SK-N-SH treated with all-trans-retinoic acid at 6 μM for 48 hours (cell line): ENCODE data around the gene CLEC3B.
A peak's percentile ranks its signal among the peaks of the same experiment; 100 is the strongest.

Experiments
- ATAC-seq: fragments of 200-7000 bp; cut with Tn5 transposase; 3 replicates; pipeline ENCODE4 v1.9.1; 2020; ENCODE audit warnings: mild to moderate bottlenecking, moderate library complexity
- ARNTL ChIP-seq: fragments of 450-650 bp; formaldehyde crosslinking; IDR thresholded peaks from 2 replicates; pipeline ENCODE4 v1.5.0; 2020; ENCODE audit warnings: low read depth, mild to moderate bottlenecking, moderate library complexity, borderline replicate concordance
- BACH2 ChIP-seq: fragments of 250-450 bp; sonication (Bioruptor Pico); IDR thresholded peaks from 2 replicates; pipeline ENCODE4 v1.9.0; 2021; ENCODE audit warnings: mild to moderate bottlenecking, borderline replicate concordance
- CREB5 ChIP-seq: fragments of 250-450 bp; sonication (Bioruptor Pico); IDR thresholded peaks from 2 replicates; pipeline ENCODE4 v1.5.1; 2020; ENCODE audit warnings: low read depth, mild to moderate bottlenecking, moderate library complexity
- CSDC2 ChIP-seq: fragments of 250-450 bp; sonication (Bioruptor Pico); IDR thresholded peaks from 2 replicates; pipeline ENCODE4 v1.5.0; 2020; ENCODE audit warnings: mild to moderate bottlenecking, moderate library complexity
- ESRRG ChIP-seq: fragments of 250-450 bp; sonication (Bioruptor Pico); IDR thresholded peaks from 2 replicates; pipeline ENCODE4 v1.6.1; 2021; ENCODE audit warnings: mild to moderate bottlenecking
- GLIS3 ChIP-seq: fragments of 250-450 bp; sonication (Bioruptor Pico); IDR thresholded peaks from 2 replicates; pipeline ENCODE4 v1.5.0; 2020; ENCODE audit warnings: mild to moderate bottlenecking, moderate library complexity
- ISL1 ChIP-seq: fragments of 250-450 bp; sonication (Bioruptor Pico); IDR thresholded peaks from 2 replicates; pipeline ENCODE4 v2.1.2; 2022; ENCODE audit warnings: mild to moderate bottlenecking, moderate library complexity
- OSR1 ChIP-seq: fragments of 250-450 bp; sonication (Bioruptor Pico); IDR thresholded peaks from 2 replicates; pipeline ENCODE4 v1.8.0; 2022; ENCODE audit warnings: moderate library complexity, mild to moderate bottlenecking, inconsistent platforms
- PPARA ChIP-seq: fragments of 250-450 bp; sonication (Bioruptor Pico); IDR thresholded peaks from 2 replicates; pipeline ENCODE4 v1.5.0; 2020; ENCODE audit warnings: mild to moderate bottlenecking, borderline replicate concordance
- RARB ChIP-seq: fragments of 250-450 bp; sonication (Bioruptor Pico); IDR thresholded peaks from 2 replicates; pipeline ENCODE4 v1.8.0; 2021; ENCODE audit warnings: mild to moderate bottlenecking, moderate library complexity
- SNAI2 ChIP-seq: fragments of 250-450 bp; sonication (Bioruptor Pico); IDR thresholded peaks from 2 replicates; pipeline ENCODE4 v1.5.0; 2020; ENCODE audit warnings: mild to moderate bottlenecking, moderate library complexity
- TCF4 ChIP-seq: fragments of 250-450 bp; sonication (Bioruptor Pico); IDR thresholded peaks from 2 replicates; pipeline ENCODE4 v1.8.0; 2021; ENCODE audit warnings: mild to moderate bottlenecking, moderate library complexity, borderline replicate concordance
- TOX ChIP-seq: fragments of 250-450 bp; sonication (Bioruptor Pico); IDR thresholded peaks from 2 replicates; pipeline ENCODE4 v1.8.0; 2021; ENCODE audit warnings: mild to moderate bottlenecking, moderate library complexity, borderline replicate concordance
- TSHZ2 ChIP-seq: fragments of 250-450 bp; sonication (Bioruptor Pico); IDR thresholded peaks from 2 replicates; pipeline ENCODE4 v1.5.0; 2020; ENCODE audit warnings: mild to moderate bottlenecking, moderate library complexity
- ZFP3 ChIP-seq: fragments of 250-450 bp; sonication (Bioruptor Pico); IDR thresholded peaks from 2 replicates; pipeline ENCODE4 v1.5.0; 2020; ENCODE audit warnings: mild to moderate bottlenecking, moderate library complexity
- ZFP30 ChIP-seq: fragments of 450-650 bp; formaldehyde crosslinking; IDR thresholded peaks from 2 replicates; pipeline ENCODE4 v1.5.0; 2022; ENCODE audit warnings: mild to moderate bottlenecking, moderate library complexity
- ZNF565 ChIP-seq: fragments of 450-650 bp; formaldehyde crosslinking; conservative IDR thresholded peaks from 2 replicates; pipeline ENCODE4 v1.5.0; 2020; ENCODE audit warnings: low read depth, mild to moderate bottlenecking, moderate library complexity
- ZNF70 ChIP-seq: fragments of 450-650 bp; formaldehyde crosslinking; IDR thresholded peaks from 2 replicates; pipeline ENCODE4 v1.5.0; 2020; ENCODE audit warnings: mild to moderate bottlenecking, moderate library complexity
- ZNF8 ChIP-seq: fragments of 450-650 bp; formaldehyde crosslinking; IDR thresholded peaks from 2 replicates; pipeline ENCODE4 v1.5.0; 2020; ENCODE audit warnings: mild to moderate bottlenecking, moderate library complexity
- TF ChIP-seq, protein P1 (sequence below): fragments of 250-450 bp; sonication (Bioruptor Pico); IDR thresholded peaks from 2 replicates; pipeline ENCODE4 v1.8.0; 2020; ENCODE audit warnings: mild to moderate bottlenecking, moderate library complexity, borderline replicate concordance
- TF ChIP-seq, protein P2 (sequence below): fragments of 250-450 bp; sonication (Bioruptor Pico); IDR thresholded peaks from 2 replicates; pipeline ENCODE4 v1.8.0; 2021; ENCODE audit warnings: low read depth, mild to moderate bottlenecking, moderate library complexity, borderline replicate concordance

Gene CLEC3B

DNA sequence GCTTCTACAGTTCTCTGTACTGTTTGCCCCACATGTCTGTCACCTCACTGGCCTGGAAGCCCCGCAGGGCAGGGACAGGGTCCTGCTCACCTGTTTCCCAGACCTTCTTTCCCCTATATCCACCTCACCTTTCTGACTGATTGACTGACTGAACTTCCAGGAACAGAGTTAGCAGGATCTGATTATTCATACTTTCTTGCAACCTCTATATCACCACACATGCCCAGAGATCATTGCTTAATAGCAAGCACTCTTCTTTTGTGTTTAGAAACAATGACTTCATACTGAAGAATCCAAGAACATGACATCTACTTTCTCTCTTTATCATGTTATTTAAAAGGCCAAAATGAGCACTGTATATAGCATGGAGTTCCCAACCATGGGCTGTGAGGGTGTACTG, 18.0 kb upstream of the CLEC3B start (continued):
- no peak for TF ChIP-seq GLIS3 (CRISPR knock-in tag)
- TF ChIP-seq ZNF565 = no peak
- TF ChIP-seq ZNF70 (CRISPR knock-in tag) = no peak
- TF ChIP-seq BACH2 (CRISPR knock-in tag) = no peak
- no peak for TF ChIP-seq TOX (CRISPR knock-in tag)
- TF ChIP-seq TCF4 (CRISPR knock-in tag) = no peak
- TF ChIP-seq ZNF8 (CRISPR knock-in tag) = no peak
- no peak for TF ChIP-seq ZFP3 (CRISPR knock-in tag)
- TF ChIP-seq SNAI2 = no peak
- no peak for TF ChIP-seq ISL1
- no peak for TF ChIP-seq ESRRG (CRISPR knock-in tag)
- no peak for TF ChIP-seq ARNTL

- TF ChIP-seq SNAI2 (no peak), CREB5 (CRISPR knock-in tag) (no peak), PPARA (CRISPR knock-in tag) (no peak), BACH2 (CRISPR knock-in tag) (no peak), TCF4 (CRISPR knock-in tag) (no peak), RARB (CRISPR knock-in tag) (no peak), TSHZ2 (CRISPR knock-in tag) (no peak), ARNTL (no peak), ZFP30 (CRISPR knock-in tag) (no peak), ESRRG (CRISPR knock-in tag) (no peak), CSDC2 (CRISPR knock-in tag) (no peak), ZNF8 (CRISPR knock-in tag) (no peak), OSR1 (CRISPR knock-in tag) (no peak)
- ATAC-seq = no peak
Measured at GRCh38 chr3:45009868-45010267, 16.2 kb upstream of the CLEC3B start.

DNA sequence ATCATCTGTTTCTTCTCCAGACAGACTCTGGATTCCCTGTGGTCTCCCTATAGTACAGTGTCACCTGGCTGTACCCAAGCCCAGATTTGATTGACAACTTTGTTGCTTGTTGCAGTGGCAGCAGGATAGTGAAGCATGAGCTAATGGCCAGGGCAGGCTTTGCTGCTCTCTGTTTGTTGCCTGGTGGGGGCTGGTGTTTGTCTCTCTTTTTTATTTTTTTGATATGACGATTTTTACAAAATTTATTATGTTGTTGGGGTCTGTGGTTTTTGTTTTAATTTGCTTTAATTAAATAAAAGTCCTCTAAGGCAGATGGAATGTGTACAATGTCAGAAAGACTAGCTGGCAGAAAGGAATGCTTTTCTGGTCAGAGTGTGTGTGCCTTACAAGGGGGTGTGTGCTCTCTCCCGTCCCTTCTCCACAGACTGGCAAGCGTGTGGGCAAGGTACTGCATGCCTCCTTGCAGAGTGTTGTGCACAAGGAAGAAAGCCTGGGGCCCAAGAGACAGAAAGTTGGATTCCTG, 15.2 kb upstream of the CLEC3B start:
- peak; percentile 97 for ATAC-seq
- TF ChIP-seq ZNF70 (CRISPR knock-in tag) = no peak
- no peak for TF ChIP-seq ESRRG (CRISPR knock-in tag)
- peak; percentile 57; the same call in 1 of the 2 replicates for TF ChIP-seq TSHZ2 (CRISPR knock-in tag)
- no peak for TF ChIP-seq ARNTL
- TF ChIP-seq TOX (CRISPR knock-in tag) = no peak
- TF ChIP-seq ZNF8 (CRISPR knock-in tag) = no peak
- no peak for TF ChIP-seq ZFP3 (CRISPR knock-in tag)
- TF ChIP-seq RARB (CRISPR knock-in tag) = no peak
- no peak for TF ChIP-seq ZNF565
- TF ChIP-seq GLIS3 (CRISPR knock-in tag) = no peak
- TF ChIP-seq BACH2 (CRISPR knock-in tag) = no peak
- TF ChIP-seq, protein P1, sequence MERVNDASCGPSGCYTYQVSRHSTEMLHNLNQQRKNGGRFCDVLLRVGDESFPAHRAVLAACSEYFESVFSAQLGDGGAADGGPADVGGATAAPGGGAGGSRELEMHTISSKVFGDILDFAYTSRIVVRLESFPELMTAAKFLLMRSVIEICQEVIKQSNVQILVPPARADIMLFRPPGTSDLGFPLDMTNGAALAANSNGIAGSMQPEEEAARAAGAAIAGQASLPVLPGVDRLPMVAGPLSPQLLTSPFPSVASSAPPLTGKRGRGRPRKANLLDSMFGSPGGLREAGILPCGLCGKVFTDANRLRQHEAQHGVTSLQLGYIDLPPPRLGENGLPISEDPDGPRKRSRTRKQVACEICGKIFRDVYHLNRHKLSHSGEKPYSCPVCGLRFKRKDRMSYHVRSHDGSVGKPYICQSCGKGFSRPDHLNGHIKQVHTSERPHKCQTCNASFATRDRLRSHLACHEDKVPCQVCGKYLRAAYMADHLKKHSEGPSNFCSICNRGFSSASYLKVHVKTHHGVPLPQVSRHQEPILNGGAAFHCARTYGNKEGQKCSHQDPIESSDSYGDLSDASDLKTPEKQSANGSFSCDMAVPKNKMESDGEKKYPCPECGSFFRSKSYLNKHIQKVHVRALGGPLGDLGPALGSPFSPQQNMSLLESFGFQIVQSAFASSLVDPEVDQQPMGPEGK (CRISPR knock-in tag) = peak; percentile 87; the same call in 1 of the 2 replicates
- TF ChIP-seq, protein P2, sequence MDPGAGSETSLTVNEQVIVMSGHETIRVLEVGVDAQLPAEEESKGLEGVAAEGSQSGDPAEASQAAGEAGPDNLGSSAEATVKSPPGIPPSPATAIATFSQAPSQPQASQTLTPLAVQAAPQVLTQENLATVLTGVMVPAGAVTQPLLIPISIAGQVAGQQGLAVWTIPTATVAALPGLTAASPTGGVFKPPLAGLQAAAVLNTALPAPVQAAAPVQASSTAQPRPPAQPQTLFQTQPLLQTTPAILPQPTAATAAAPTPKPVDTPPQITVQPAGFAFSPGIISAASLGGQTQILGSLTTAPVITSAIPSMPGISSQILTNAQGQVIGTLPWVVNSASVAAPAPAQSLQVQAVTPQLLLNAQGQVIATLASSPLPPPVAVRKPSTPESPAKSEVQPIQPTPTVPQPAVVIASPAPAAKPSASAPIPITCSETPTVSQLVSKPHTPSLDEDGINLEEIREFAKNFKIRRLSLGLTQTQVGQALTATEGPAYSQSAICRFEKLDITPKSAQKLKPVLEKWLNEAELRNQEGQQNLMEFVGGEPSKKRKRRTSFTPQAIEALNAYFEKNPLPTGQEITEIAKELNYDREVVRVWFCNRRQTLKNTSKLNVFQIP = no peak
- TF ChIP-seq ISL1 = peak; percentile 93
- TF ChIP-seq CREB5 (CRISPR knock-in tag) = peak; percentile 90
